Fibroblast of mammary gland (primary cell): ENCODE results near the gene CMTM8.

Experiments used
- DNase-seq: peaks from one replicate; pipeline ENCODE4 v3.0.0-alpha.2; 2010; ENCODE audit warnings: low read depth
- H3K4me3 ChIP-seq: 2 replicates; pipeline ENCODE4 v1.5.1; 2011; ENCODE audit warnings: low read depth, mild to moderate bottlenecking, low read length, moderate library complexity; ENCODE audit not compliant: control insufficient read depth
- CTCF ChIP-seq: conservative IDR thresholded peaks from 2 replicates; pipeline ENCODE4 v1.5.1; 2011; ENCODE audit warnings: low read depth, low read length, inconsistent platforms; ENCODE audit not compliant: control insufficient read depth, insufficient read depth

The CMTM8 gene

DNA sequence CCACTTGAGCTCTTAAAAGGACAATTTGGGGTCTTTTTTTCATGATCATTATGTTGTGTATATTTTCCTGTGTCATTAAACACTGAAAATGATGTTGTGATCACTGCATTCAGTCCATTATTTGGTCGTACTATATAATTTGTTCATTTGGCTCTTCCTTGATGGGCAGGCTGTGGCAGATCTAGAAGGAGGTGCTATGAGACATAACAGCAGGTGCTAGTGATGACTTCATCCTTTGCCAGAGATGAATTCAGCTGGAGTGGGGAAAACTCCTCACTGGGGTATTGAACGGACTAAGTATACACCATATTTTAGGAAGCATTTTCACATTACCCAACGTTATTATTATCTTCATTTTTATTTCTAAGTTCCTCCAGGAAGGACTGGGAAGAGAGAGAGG, 165.2 kb downstream of the CMTM8 start:
- no peak for TF ChIP-seq CTCF
- no peak for DNase-seq
- H3K4me3 ChIP-seq, result no peak overlapping the region

- H3K4me3 ChIP-seq, result no peak overlapping the region
- TF ChIP-seq CTCF, result no peak
These were observed 166.2 kb downstream of the CMTM8 start for GRCh38 chr3:32404714-32405113.

DNA sequence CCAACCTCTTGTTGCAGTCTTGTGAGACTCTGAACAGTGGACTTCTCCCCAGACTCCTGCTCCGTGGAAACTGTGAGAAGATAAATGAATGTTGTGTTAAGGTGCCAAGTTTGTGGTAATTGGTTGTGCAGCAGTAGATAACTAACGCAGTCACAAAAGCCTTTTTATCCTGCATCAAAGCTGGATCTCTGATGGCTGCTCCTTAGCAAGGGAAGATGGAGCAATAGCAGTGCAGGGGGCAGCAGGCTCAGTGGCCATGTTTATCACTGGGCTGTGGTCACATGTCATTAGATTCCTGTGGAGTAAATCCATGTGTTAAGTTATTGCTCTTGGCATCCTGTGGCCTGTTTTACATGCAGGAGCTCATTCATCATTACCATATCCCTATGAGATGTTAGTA, 166.7 kb downstream of the CMTM8 start:
- TF ChIP-seq CTCF, result no peak
- DNase-seq, result peak; percentile 25
- no peak overlapping the region for H3K4me3 ChIP-seq

More at GRCh38 chr3:32404714-32405113, 166.2 kb downstream of the CMTM8 start:
- DNase-seq, result no peak

DNA sequence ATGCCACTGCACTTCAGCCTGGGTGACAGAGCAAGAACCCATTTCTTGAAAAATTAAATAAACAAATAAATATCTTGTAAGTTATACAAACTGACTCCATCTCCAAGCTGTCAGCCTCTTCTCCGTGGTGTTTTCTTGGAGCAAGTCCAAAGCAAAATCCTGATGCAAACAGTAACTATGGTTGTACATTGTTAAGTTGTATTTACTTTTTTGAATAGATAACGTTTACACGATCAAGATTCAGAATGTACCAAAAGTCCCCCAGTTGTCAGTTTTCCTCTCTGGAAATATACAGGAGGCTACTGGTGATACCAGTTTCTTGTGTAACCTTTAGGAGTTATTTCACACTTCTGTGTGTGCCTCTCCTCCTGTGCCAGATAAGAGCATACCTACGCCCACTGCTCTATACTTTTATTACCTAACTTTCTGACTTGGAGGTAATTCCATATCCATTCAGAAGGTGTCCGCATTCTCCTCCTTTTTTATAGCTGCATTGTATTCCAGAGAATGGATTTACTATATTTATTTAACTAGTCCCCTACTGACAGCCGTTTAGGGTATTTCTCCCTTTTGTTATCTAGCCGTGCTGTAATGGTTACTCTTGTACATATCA, 167.3 kb downstream of the CMTM8 start:
- TF ChIP-seq CTCF, result no peak
- DNase-seq, result no peak
- no peak overlapping the region for H3K4me3 ChIP-seq

GRCh38 chr3:32406486-32407408, 168.3 kb downstream of the CMTM8 start:
- TF ChIP-seq CTCF, result no peak
- no peak for DNase-seq
- H3K4me3 ChIP-seq, result no peak overlapping the region

- H3K4me3 ChIP-seq, result no peak overlapping the region
- no peak for TF ChIP-seq CTCF
- no peak for DNase-seq
These were observed 172.1 kb downstream of the CMTM8 start for GRCh38 chr3:32410367-32411246.
